Measurements from ENCODE around the gene NELL1. TPM values are rescaled to one million over a fixed set of nuclear protein-coding genes. Genes with fewer than 3 reads are reported as not detected.

The NELL1 gene
- polyA plus RNA-seq, 2 of the 4 experiments (the other 2 are of a cell fraction), result not detected

DNA sequence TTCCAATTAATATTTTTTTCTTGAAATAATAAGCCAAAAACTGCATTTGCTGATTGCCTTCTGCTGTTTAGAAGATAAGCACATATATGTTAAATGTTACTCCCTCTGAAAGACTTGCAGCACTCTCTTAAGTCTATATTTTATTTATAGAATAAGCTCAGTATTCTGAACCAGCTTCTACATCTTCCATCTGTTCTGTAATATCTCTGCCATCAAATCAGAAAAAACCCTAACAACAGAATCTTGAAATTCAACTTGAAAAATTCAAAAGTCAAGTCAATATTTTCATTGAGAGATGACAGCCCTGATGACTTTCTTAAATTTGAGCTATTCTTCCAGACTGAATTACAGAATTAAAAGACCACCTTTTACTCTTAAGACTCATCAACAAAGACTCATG lies 247.9 kb downstream of the NELL1 start:
- Histone ChIP-seq H3K4me3 (no peak overlapping the region), H3K9me3 (no peaks in the 10 kb centered on the region), H3K27ac (no peak overlapping the region), H3K4me2 (no peak overlapping the region), H3K4me1 (no peaks in the 10 kb centered on the region)
- no peak for ATAC-seq
- no peak for DNase-seq (ENCODE audit: low read depth in 1 of 2, low spot score in 1 of 2)
- ChIA-PET CTCF (no interaction called here), POLR2A (no interaction called here)
- FAIRE-seq, result no peak
- TF ChIP-seq CBX8 (IDR thresholded peaks at IDR 0.05) (no peak), KDM1A (IDR thresholded peaks at IDR 0.05; ENCODE audit: low read depth) (no peak), HOXA7 (CRISPR knock-in tag; IDR thresholded peaks at IDR 0.05) (no peak), ZNF302 (CRISPR knock-in tag; IDR thresholded peaks at IDR 0.05) (no peak), KDM5A (IDR thresholded peaks at IDR 0.05) (no peak)

DNA sequence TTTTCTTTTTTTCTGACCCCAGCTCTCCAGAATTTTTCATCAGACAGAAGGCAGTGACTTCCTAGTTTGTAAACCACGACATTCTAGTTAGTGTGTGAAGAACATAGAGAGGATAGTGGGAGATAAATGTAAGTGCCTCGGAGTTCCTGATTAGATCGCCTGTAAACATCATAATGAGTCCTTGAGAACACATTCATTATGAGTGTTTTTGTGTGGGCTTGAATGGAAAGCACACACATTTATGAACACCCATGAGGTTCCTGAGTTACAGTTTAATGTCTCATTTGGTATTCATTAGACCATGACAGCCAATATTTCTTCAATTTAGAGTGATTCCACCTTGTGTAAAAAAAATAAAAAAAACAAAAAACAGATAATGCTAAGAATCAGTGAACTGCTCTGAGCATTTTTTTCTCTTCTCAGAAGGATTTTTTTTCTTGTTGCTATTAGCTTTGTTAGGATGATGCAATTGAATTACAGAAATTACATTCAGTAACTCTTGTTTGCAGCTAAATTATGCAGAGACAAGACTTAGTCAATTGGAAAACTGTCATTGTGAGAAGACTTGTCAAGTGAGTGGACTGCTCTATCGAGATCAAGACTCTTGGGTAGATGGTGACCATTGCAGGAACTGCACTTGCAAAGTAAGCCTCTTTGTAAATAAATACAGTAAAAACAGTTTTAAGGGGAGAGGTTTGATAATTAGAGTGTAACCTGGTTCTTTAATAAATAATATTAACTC lies 257.6 kb downstream of the NELL1 start:
- Histone ChIP-seq H3K4me2 (no peak overlapping the region), H3K27ac (no peak overlapping the region), H3K4me1 (no peaks in the 10 kb centered on the region), H3K9me3 (no peaks in the 10 kb centered on the region), H3K4me3 (no peak overlapping the region)
- ATAC-seq (no peak), DNase-seq (ENCODE audit: low read depth in 1 of 2, low spot score in 1 of 2) (no peak), FAIRE-seq (no peak)
- ChIA-PET POLR2A (no interaction called here), CTCF (no interaction called here)
- TF ChIP-seq, protein P1, sequence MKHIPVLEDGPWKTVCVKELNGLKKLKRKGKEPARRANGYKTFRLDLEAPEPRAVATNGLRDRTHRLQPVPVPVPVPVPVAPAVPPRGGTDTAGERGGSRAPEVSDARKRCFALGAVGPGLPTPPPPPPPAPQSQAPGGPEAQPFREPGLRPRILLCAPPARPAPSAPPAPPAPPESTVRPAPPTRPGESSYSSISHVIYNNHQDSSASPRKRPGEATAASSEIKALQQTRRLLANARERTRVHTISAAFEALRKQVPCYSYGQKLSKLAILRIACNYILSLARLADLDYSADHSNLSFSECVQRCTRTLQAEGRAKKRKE (CRISPR knock-in tag; IDR thresholded peaks at IDR 0.05; ENCODE audit: low read depth), result no peak
- TF ChIP-seq KDM1A (IDR thresholded peaks at IDR 0.05; ENCODE audit: low read depth) (no peak), ZSCAN20 (CRISPR knock-in tag; IDR thresholded peaks at IDR 0.05) (no peak), HEYL (CRISPR knock-in tag; IDR thresholded peaks at IDR 0.05) (no peak), RNF2 (IDR thresholded peaks at IDR 0.05; ENCODE audit: borderline replicate concordance, low read depth) (no peak), RARB (CRISPR knock-in tag; IDR thresholded peaks at IDR 0.05) (no peak), CHD2 (IDR thresholded peaks at IDR 0.05; ENCODE audit: low read length, partially characterized antibody) (no peak), CEBPB (IDR thresholded peaks at IDR 0.05) (no peak), RCOR1 (IDR thresholded peaks at IDR 0.05; ENCODE audit: low read depth, low read length) (no peak), MAZ (IDR thresholded peaks at IDR 0.05; ENCODE audit: borderline replicate concordance, low read depth, low read length) (no peak), CHD4 (IDR thresholded peaks at IDR 0.05; ENCODE audit: borderline replicate concordance) (no peak), POLR2A (IDR thresholded peaks at IDR 0.05; ENCODE audit: low read length) (no peak), BHLHE40 (IDR thresholded peaks at IDR 0.05; ENCODE audit: low read depth, low read length) (no peak), SREBF2 (IDR thresholded peaks at IDR 0.05) (no peak), CBX8 (IDR thresholded peaks at IDR 0.05) (no peak), RFX5 (IDR thresholded peaks at IDR 0.05) (no peak), ESRRA (IDR thresholded peaks at IDR 0.05; ENCODE audit: borderline replicate concordance, low read length) (no peak), NFE2L2 (conservative IDR thresholded peaks at IDR 0.05; ENCODE audit: low read length) (no peak), RAD21 (conservative IDR thresholded peaks at IDR 0.05 in 1 of 2, IDR thresholded peaks at IDR 0.05 in 1 of 2) (no peak)
- TF ChIP-seq, protein P2, sequence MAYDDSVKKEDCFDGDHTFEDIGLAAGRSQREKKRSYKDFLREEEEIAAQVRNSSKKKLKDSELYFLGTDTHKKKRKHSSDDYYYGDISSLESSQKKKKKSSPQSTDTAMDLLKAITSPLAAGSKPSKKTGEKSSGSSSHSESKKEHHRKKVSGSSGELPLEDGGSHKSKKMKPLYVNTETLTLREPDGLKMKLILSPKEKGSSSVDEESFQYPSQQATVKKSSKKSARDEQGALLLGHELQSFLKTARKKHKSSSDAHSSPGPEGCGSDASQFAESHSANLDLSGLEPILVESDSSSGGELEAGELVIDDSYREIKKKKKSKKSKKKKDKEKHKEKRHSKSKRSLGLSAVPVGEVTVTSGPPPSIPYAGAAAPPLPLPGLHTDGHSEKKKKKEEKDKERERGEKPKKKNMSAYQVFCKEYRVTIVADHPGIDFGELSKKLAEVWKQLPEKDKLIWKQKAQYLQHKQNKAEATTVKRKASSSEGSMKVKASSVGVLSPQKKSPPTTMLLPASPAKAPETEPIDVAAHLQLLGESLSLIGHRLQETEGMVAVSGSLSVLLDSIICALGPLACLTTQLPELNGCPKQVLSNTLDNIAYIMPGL (CRISPR knock-in tag; IDR thresholded peaks at IDR 0.05; ENCODE audit: borderline replicate concordance), result no peak
- WGBS (ENCODE audit: missing lambda C conversion rate), result 2% methylated on average over 4 of the region's 4 CpGs

DNA sequence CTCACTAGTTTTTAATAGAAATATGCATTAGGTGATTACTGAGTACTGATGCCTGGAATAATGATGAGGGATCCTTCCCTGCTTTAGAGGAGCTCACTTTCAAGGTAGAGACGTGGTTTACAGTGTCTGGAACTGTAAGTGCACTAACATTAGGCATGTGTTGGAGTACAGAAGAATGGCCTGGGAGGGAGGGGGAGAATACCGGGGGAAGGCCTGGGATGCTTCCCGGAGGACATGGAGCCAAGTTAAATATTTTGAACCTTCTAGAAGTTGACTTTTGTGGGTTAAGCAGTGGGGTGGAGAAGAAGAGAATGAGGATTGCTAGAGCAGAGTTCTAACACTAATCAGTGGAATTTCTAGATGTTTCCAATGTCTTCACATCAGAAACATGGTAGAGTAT lies 261.6 kb downstream of the NELL1 start:
- no peak for DNase-seq (ENCODE audit: low read depth in 1 of 2, low spot score in 1 of 2)
- Histone ChIP-seq H3K4me1 (no peaks in the 10 kb centered on the region), H3K27ac (no peak overlapping the region), H3K9me3 (no peaks in the 10 kb centered on the region), H3K4me3 (no peak overlapping the region), H3K4me2 (no peak overlapping the region)
- ATAC-seq, result no peak
- WGBS (ENCODE audit: missing lambda C conversion rate), result 0% methylated on average over 3 of the region's 3 CpGs
- POLR2A ChIA-PET, result no interaction called here
- FAIRE-seq, result no peak
- CTCF ChIA-PET, result no interaction called here
- TF ChIP-seq, protein P3, sequence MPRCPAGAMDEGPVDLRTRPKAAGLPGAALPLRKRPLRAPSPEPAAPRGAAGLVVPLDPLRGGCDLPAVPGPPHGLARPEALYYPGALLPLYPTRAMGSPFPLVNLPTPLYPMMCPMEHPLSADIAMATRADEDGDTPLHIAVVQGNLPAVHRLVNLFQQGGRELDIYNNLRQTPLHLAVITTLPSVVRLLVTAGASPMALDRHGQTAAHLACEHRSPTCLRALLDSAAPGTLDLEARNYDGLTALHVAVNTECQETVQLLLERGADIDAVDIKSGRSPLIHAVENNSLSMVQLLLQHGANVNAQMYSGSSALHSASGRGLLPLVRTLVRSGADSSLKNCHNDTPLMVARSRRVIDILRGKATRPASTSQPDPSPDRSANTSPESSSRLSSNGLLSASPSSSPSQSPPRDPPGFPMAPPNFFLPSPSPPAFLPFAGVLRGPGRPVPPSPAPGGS (IDR thresholded peaks at IDR 0.05), result no peak
- TF ChIP-seq, protein P4, sequence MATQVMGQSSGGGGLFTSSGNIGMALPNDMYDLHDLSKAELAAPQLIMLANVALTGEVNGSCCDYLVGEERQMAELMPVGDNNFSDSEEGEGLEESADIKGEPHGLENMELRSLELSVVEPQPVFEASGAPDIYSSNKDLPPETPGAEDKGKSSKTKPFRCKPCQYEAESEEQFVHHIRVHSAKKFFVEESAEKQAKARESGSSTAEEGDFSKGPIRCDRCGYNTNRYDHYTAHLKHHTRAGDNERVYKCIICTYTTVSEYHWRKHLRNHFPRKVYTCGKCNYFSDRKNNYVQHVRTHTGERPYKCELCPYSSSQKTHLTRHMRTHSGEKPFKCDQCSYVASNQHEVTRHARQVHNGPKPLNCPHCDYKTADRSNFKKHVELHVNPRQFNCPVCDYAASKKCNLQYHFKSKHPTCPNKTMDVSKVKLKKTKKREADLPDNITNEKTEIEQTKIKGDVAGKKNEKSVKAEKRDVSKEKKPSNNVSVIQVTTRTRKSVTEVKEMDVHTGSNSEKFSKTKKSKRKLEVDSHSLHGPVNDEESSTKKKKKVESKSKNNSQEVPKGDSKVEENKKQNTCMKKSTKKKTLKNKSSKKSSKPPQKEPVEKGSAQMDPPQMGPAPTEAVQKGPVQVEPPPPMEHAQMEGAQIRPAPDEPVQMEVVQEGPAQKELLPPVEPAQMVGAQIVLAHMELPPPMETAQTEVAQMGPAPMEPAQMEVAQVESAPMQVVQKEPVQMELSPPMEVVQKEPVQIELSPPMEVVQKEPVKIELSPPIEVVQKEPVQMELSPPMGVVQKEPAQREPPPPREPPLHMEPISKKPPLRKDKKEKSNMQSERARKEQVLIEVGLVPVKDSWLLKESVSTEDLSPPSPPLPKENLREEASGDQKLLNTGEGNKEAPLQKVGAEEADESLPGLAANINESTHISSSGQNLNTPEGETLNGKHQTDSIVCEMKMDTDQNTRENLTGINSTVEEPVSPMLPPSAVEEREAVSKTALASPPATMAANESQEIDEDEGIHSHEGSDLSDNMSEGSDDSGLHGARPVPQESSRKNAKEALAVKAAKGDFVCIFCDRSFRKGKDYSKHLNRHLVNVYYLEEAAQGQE (IDR thresholded peaks at IDR 0.05), result no peak
- TF ChIP-seq KDM5A (IDR thresholded peaks at IDR 0.05), result no peak
- TF ChIP-seq SMC3 (IDR thresholded peaks at IDR 0.05), result no peak
- TF ChIP-seq RFX5 (IDR thresholded peaks at IDR 0.05), result no peak
- TF ChIP-seq ESRRA (IDR thresholded peaks at IDR 0.05; ENCODE audit: borderline replicate concordance, low read length), result no peak
- TF ChIP-seq EHMT2 (IDR thresholded peaks at IDR 0.05; ENCODE audit: low read depth), result no peak
- no peak for TF ChIP-seq NFE2L2 (conservative IDR thresholded peaks at IDR 0.05; ENCODE audit: low read length)
- TF ChIP-seq CHD4 (IDR thresholded peaks at IDR 0.05; ENCODE audit: borderline replicate concordance), result no peak

All from A549 (cell line).